Activated naive CD8-positive, alpha-beta T cell treated with anti-CD3 and anti-CD28 coated beads, Interleukin-2, amount 10 ng/mL, durations not matched to agents 7 days and 5 days (primary cell): Measurements from ENCODE around the gene SWT1. TPM values are rescaled to one million over a fixed set of nuclear protein-coding genes. Genes with fewer than 3 reads are reported as not detected.
"Not testable (repeated sequence)": the region's sequence is repeated elsewhere in the genome, so short reads cannot be mapped to it uniquely, and the experiment has no call there.

Experiments
- ATAC-seq: fragments of 150-1000 bp; cut with Tn5 transposase; one replicate; pipeline ENCODE4 v1.10.0; 2021; ENCODE audit warnings: low read depth, moderate library complexity
- POLR2A ChIA-PET: fragments of 350-600 bp; sonication (Branson Sonifier 250); formaldehyde crosslinking; loops from one replicate; lab custom pipeline; 2021; ENCODE audit warnings: antibody characterized with exemption; lab: Charles Lee
- DNase-seq: peaks from one replicate; pipeline ENCODE4 v3.0.0; 2021
- H3K27ac Mint-ChIP-seq: one replicate; pipeline ENCODE4 v1.8.0; 2022; ENCODE audit warnings: mild to moderate bottlenecking, mixed read lengths
- H3K27me3 Mint-ChIP-seq: one replicate; pipeline ENCODE4 v1.8.0; 2022; ENCODE audit warnings: mild to moderate bottlenecking, moderate library complexity, mixed read lengths
- H3K36me3 Mint-ChIP-seq: one replicate; pipeline ENCODE4 v1.8.0; 2021; ENCODE audit warnings: mild to moderate bottlenecking, mixed read lengths
- H3K4me1 Mint-ChIP-seq: one replicate; pipeline ENCODE4 v1.8.0; 2021; ENCODE audit warnings: mixed read lengths
- H3K4me3 Mint-ChIP-seq: one replicate; pipeline ENCODE4 v1.8.0; 2022; ENCODE audit warnings: mild to moderate bottlenecking, moderate library complexity, mixed read lengths
- H3K9me3 Mint-ChIP-seq: one replicate; pipeline ENCODE4 v1.8.0; 2021; ENCODE audit warnings: mixed read lengths
- total RNA-seq, 2 experiments: library from RNA; stranded (reverse); gene quantifications; one replicate each; pipeline ENCODE4 v1.2.3, GENCODE V29; 2021

Gene SWT1
- total RNA-seq, 2 experiments from 2014 or later = 3.9 to 5.6 TPM

GRCh38 chr1:185238447-185238846 lies 81.5 kb downstream of the SWT1 start:
- H3K4me3 Mint-ChIP-seq = peak overlapping the region; percentile 30

GRCh38 chr1:185239861-185240260 lies 82.9 kb downstream of the SWT1 start:
- DNase-seq (no peak), ATAC-seq (no peak)
- no peak overlapping the region for H3K4me3 Mint-ChIP-seq
- peaks cover 2% of the 10 kb centered on the region for H3K9me3 Mint-ChIP-seq
- H3K36me3 Mint-ChIP-seq = peaks cover 2% of the 10 kb centered on the region
- peaks cover 12% of the 10 kb centered on the region for H3K4me1 Mint-ChIP-seq
- no peak overlapping the region for H3K27ac Mint-ChIP-seq
- no peaks in the 10 kb centered on the region for H3K27me3 Mint-ChIP-seq
- POLR2A ChIA-PET = interaction anchor here (0.9 to 1.0 kb wide), 2 partner anchors 77 to 194 kb away, joined by 3 to 4 read pairs; partner anchors contain the start of gene RNF2

More at GRCh38 chr1:185238447-185238846, 81.5 kb downstream of the SWT1 start:
- DNase-seq (no peak), ATAC-seq (no peak)
- POLR2A ChIA-PET = interaction anchor here (0.8 kb wide), 1 partner anchor 79 kb away, joined by 3 read pairs; the partner anchor contains the start of gene IVNS1ABP
- Mint-ChIP-seq H3K36me3 (peaks cover 2% of the 10 kb centered on the region), H3K27ac (no peak overlapping the region), H3K4me1 (peaks cover 12% of the 10 kb centered on the region), H3K27me3 (no peaks in the 10 kb centered on the region), H3K9me3 (peaks cover 2% of the 10 kb centered on the region)

GRCh38 chr1:185241127-185241526 lies 84.2 kb downstream of the SWT1 start:
- no peak for DNase-seq
- H3K4me3 Mint-ChIP-seq = no peak overlapping the region

GRCh38 chr1:185244015-185244747 lies 87.2 kb downstream of the SWT1 start:
- peaks cover 6% of the 10 kb centered on the region for H3K4me1 Mint-ChIP-seq
- H3K27me3 Mint-ChIP-seq = no peaks in the 10 kb centered on the region
- H3K9me3 Mint-ChIP-seq = no peaks in the 10 kb centered on the region
- DNase-seq (no peak), ATAC-seq (peak; percentile 58)
- H3K4me3 Mint-ChIP-seq = no peak overlapping the region
- H3K36me3 Mint-ChIP-seq = peaks cover 1% of the 10 kb centered on the region
- POLR2A ChIA-PET = no interaction called here
- H3K27ac Mint-ChIP-seq = no peak overlapping the region

More at GRCh38 chr1:185241127-185241526, 84.2 kb downstream of the SWT1 start:
- peaks cover 12% of the 10 kb centered on the region for H3K4me1 Mint-ChIP-seq
- POLR2A ChIA-PET = no interaction called here
- H3K36me3 Mint-ChIP-seq = peaks cover 2% of the 10 kb centered on the region
- H3K27me3 Mint-ChIP-seq = no peaks in the 10 kb centered on the region
- peaks cover 2% of the 10 kb centered on the region for H3K9me3 Mint-ChIP-seq
- no peak overlapping the region for H3K27ac Mint-ChIP-seq
- ATAC-seq = no peak

- H3K36me3 Mint-ChIP-seq = peaks cover 1% of the 10 kb centered on the region
- H3K27ac Mint-ChIP-seq = no peak overlapping the region
- DNase-seq (no peak), ATAC-seq (no peak)
- H3K4me3 Mint-ChIP-seq = no peak overlapping the region
- H3K27me3 Mint-ChIP-seq = no peaks in the 10 kb centered on the region
- no peaks in the 10 kb centered on the region for H3K9me3 Mint-ChIP-seq
- POLR2A ChIA-PET = no interaction called here
- peaks cover 2% of the 10 kb centered on the region for H3K4me1 Mint-ChIP-seq
Observed at GRCh38 chr1:185245466-185245865, 88.5 kb downstream of the SWT1 start.

GRCh38 chr1:185249563-185249962 lies 92.6 kb downstream of the SWT1 start:
- no peak overlapping the region for H3K4me3 Mint-ChIP-seq
- peaks cover 1% of the 10 kb centered on the region for H3K36me3 Mint-ChIP-seq
- H3K4me1 Mint-ChIP-seq = peaks cover 2% of the 10 kb centered on the region

GRCh38 chr1:185250063-185250462 lies 93.1 kb downstream of the SWT1 start:
- POLR2A ChIA-PET = no interaction called here
- Mint-ChIP-seq H3K4me1 (peaks cover 2% of the 10 kb centered on the region), H3K27me3 (peaks cover 2% of the 10 kb centered on the region), H3K4me3 (no peak overlapping the region), H3K36me3 (peaks cover 3% of the 10 kb centered on the region), H3K9me3 (peaks cover 1% of the 10 kb centered on the region), H3K27ac (no peak overlapping the region)
- ATAC-seq (no peak), DNase-seq (no peak)

More at GRCh38 chr1:185249563-185249962, 92.6 kb downstream of the SWT1 start:
- DNase-seq (no peak), ATAC-seq (no peak)
- Mint-ChIP-seq H3K27me3 (no peaks in the 10 kb centered on the region), H3K9me3 (no peaks in the 10 kb centered on the region), H3K27ac (no peak overlapping the region)
- POLR2A ChIA-PET = no interaction called here

- POLR2A ChIA-PET, H3K27ac Mint-ChIP-seq, H3K27me3 Mint-ChIP-seq, H3K9me3 Mint-ChIP-seq, H3K4me3 Mint-ChIP-seq, DNase-seq, H3K4me1 Mint-ChIP-seq, H3K36me3 Mint-ChIP-seq, ATAC-seq: not testable (repeated sequence)
Observed at GRCh38 chr1:185251928-185252327, 95.0 kb downstream of the SWT1 start.

- H3K27ac Mint-ChIP-seq, H3K4me3 Mint-ChIP-seq, H3K4me1 Mint-ChIP-seq, DNase-seq, POLR2A ChIA-PET, H3K27me3 Mint-ChIP-seq, ATAC-seq, H3K36me3 Mint-ChIP-seq, H3K9me3 Mint-ChIP-seq: not testable (repeated sequence)
Observed at GRCh38 chr1:185252404-185252803, 95.4 kb downstream of the SWT1 start.

GRCh38 chr1:185255595-185255994 lies 98.6 kb downstream of the SWT1 start:
- not testable (repeated sequence) for H3K27ac Mint-ChIP-seq

GRCh38 chr1:185257116-185257949 lies 100.4 kb downstream of the SWT1 start:
- DNase-seq, POLR2A ChIA-PET, H3K9me3 Mint-ChIP-seq, ATAC-seq, H3K27me3 Mint-ChIP-seq, H3K36me3 Mint-ChIP-seq, H3K4me1 Mint-ChIP-seq, H3K27ac Mint-ChIP-seq: not testable (repeated sequence)
- H3K4me3 Mint-ChIP-seq = peak overlapping the region; percentile 19

More at GRCh38 chr1:185255595-185255994, 98.6 kb downstream of the SWT1 start:
- DNase-seq, H3K27me3 Mint-ChIP-seq, H3K9me3 Mint-ChIP-seq, ATAC-seq, H3K36me3 Mint-ChIP-seq, POLR2A ChIA-PET, H3K4me1 Mint-ChIP-seq, H3K4me3 Mint-ChIP-seq: not testable (repeated sequence)

GRCh38 chr1:185257950-185258208 lies 100.9 kb downstream of the SWT1 start:
- no peak overlapping the region for H3K27ac Mint-ChIP-seq
- peaks cover 3% of the 10 kb centered on the region for H3K36me3 Mint-ChIP-seq
- peaks cover 4% of the 10 kb centered on the region for H3K9me3 Mint-ChIP-seq
- POLR2A ChIA-PET = no interaction called here
- H3K4me3 Mint-ChIP-seq = no peak overlapping the region
- DNase-seq (no peak), ATAC-seq (no peak)
- no peaks in the 10 kb centered on the region for H3K4me1 Mint-ChIP-seq
- peaks cover 2% of the 10 kb centered on the region for H3K27me3 Mint-ChIP-seq

GRCh38 chr1:185258676-185259075 lies 101.7 kb downstream of the SWT1 start:
- POLR2A ChIA-PET = no interaction called here
- DNase-seq = no peak
- Mint-ChIP-seq H3K27me3 (peaks cover 2% of the 10 kb centered on the region), H3K36me3 (peaks cover 3% of the 10 kb centered on the region), H3K4me1 (no peaks in the 10 kb centered on the region), H3K9me3 (peaks cover 4% of the 10 kb centered on the region), H3K4me3 (no peak overlapping the region), H3K27ac (no peak overlapping the region)
- ATAC-seq = no peak

- Mint-ChIP-seq H3K4me3 (no peak overlapping the region), H3K9me3 (peaks cover 3% of the 10 kb centered on the region), H3K27me3 (no peaks in the 10 kb centered on the region), H3K27ac (no peak overlapping the region), H3K4me1 (no peaks in the 10 kb centered on the region), H3K36me3 (peaks cover 2% of the 10 kb centered on the region)
- ATAC-seq (no peak), DNase-seq (no peak)
- POLR2A ChIA-PET = no interaction called here
Observed at GRCh38 chr1:185260611-185261010, 103.6 kb downstream of the SWT1 start.
